Measurements from ENCODE around the gene MCFD2. TPM values are rescaled to one million over a fixed set of nuclear protein-coding genes. Genes with fewer than 3 reads are reported as not detected.

Gene MCFD2
- total RNA-seq, 2 donors from 2014 or later: 42.2 to 73.7 TPM

GRCh38 chr2:46900381-46900780 is 15.2 kb downstream of the MCFD2 start:
- intact Hi-C loops (cut with DNase I): no loop called here
- H3K36me3 ChIP-seq (replicated peaks in 1 of 2; ENCODE audit: insufficient read depth in 1 of 2, low read depth in 2 of 2): no peaks in the 10 kb centered on the region
- no peaks in the 10 kb centered on the region for H3K9me3 ChIP-seq
- TF ChIP-seq POLR2A (IDR thresholded peaks at IDR 0.05): no peak
- no peak for TF ChIP-seq CTCF (IDR thresholded peaks at IDR 0.05)
- 66 to 72% methylated on average over 3 of the region's 3 CpGs for WGBS, 2 donors
- peaks cover 10% of the 10 kb centered on the region for H3K4me1 ChIP-seq
- H3K27ac ChIP-seq: no peak overlapping the region
- no peaks in the 10 kb centered on the region for H3K27me3 ChIP-seq
- no peak for DNase-seq
- ATAC-seq: no peak
- no peak overlapping the region for H3K4me3 ChIP-seq

GRCh38 chr2:46899053-46899452 is 16.6 kb downstream of the MCFD2 start:
- WGBS, 2 donors: 83 to 84% methylated on average over 17 of the region's 17 CpGs
- Histone ChIP-seq H3K27me3 (no peaks in the 10 kb centered on the region), H3K4me1 (peaks cover 10% of the 10 kb centered on the region), H3K9me3 (no peaks in the 10 kb centered on the region), H3K4me3 (no peak overlapping the region), H3K36me3 (replicated peaks in 1 of 2; ENCODE audit: insufficient read depth in 1 of 2, low read depth in 2 of 2) (no peaks in the 10 kb centered on the region), H3K27ac (no peak overlapping the region)
- ATAC-seq (no peak), DNase-seq (no peak)
- intact Hi-C loops (cut with DNase I): no loop called here
- TF ChIP-seq POLR2A (IDR thresholded peaks at IDR 0.05) (no peak), CTCF (IDR thresholded peaks at IDR 0.05) (no peak)

- Histone ChIP-seq H3K4me3 (no peak overlapping the region), H3K36me3 (replicated peaks in 1 of 2; ENCODE audit: insufficient read depth in 1 of 2, low read depth in 2 of 2) (no peaks in the 10 kb centered on the region), H3K27me3 (no peaks in the 10 kb centered on the region), H3K27ac (no peak overlapping the region), H3K9me3 (no peaks in the 10 kb centered on the region), H3K4me1 (peaks cover 8% of the 10 kb centered on the region)
- ATAC-seq: no peak
- TF ChIP-seq POLR2A (IDR thresholded peaks at IDR 0.05): no peak
- TF ChIP-seq CTCF (IDR thresholded peaks at IDR 0.05): no peak
- WGBS, 2 donors: 86 to 87% methylated on average over 5 of the region's 5 CpGs
- DNase-seq: no peak
- intact Hi-C loops (cut with DNase I): no loop called here
Observed at GRCh38 chr2:46898024-46898423, 17.6 kb downstream of the MCFD2 start.

DNA sequence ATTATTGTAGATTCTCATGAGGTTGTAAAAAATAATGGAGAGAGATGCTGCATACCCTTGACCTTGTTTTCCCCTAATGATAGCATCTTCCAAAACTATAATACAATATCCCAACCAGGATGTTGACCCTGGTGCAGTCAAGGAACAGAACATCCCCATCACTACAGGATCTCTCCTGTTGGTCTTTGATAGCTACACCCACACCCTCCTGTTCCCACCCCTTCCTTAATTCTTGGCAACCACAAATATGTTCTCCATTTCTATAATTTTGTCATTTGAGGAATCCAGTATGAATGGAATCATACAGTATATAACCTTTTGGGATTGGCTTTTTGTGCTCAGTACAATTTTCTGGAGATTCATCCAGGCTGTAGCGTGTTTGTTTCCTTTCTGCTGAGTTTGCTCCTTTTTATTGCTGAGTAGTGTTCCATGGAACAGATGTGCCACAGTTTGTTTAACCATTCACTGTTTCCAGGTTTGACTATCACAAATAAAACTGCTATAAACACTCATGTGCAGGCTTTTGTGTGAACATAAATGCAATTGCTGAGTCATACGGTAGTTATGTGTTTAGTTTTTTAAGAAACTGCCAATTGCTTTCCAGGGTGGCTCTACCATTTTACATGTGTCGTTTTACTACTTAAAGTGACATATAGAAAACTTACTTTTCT is 22.2 kb downstream of the MCFD2 start:
- no peak for ATAC-seq
- 78 to 91% methylated on average over 3 of the region's 3 CpGs for WGBS, 2 donors
- Histone ChIP-seq H3K27ac (no peak overlapping the region), H3K36me3 (replicated peaks in 1 of 2; ENCODE audit: insufficient read depth in 1 of 2, low read depth in 2 of 2) (no peaks in the 10 kb centered on the region), H3K4me1 (peaks cover 8% of the 10 kb centered on the region), H3K9me3 (no peaks in the 10 kb centered on the region), H3K4me3 (no peak overlapping the region), H3K27me3 (no peaks in the 10 kb centered on the region)
- DNase-seq: no peak
- intact Hi-C loops (cut with DNase I): no loop called here
- TF ChIP-seq POLR2A (IDR thresholded peaks at IDR 0.05) (no peak), CTCF (IDR thresholded peaks at IDR 0.05) (no peak)

- no peak overlapping the region for H3K27ac ChIP-seq
- 78 to 81% methylated on average over 4 to 8 of the region's 8 CpGs for WGBS, 2 donors
- ATAC-seq (no peak), DNase-seq (no peak)
- TF ChIP-seq POLR2A (IDR thresholded peaks at IDR 0.05) (no peak), CTCF (IDR thresholded peaks at IDR 0.05) (no peak)
- no peaks in the 10 kb centered on the region for H3K36me3 ChIP-seq (replicated peaks in 1 of 2; ENCODE audit: insufficient read depth in 1 of 2, low read depth in 2 of 2)
- intact Hi-C loops (cut with DNase I): no loop called here
- H3K27me3 ChIP-seq: no peaks in the 10 kb centered on the region
- no peaks in the 10 kb centered on the region for H3K9me3 ChIP-seq
- H3K4me3 ChIP-seq: no peak overlapping the region
- H3K4me1 ChIP-seq: peaks cover 8% of the 10 kb centered on the region
Observed at GRCh38 chr2:46891956-46892553, 23.6 kb downstream of the MCFD2 start.

All from body of pancreas (tissue), 4 donors.